ENCODE measurements around the gene FANCM. TPM values are rescaled to one million over a fixed set of nuclear protein-coding genes. Genes with fewer than 3 reads are reported as not detected.

FANCM gene
- total RNA-seq, 1 donor from 2014 or later = 9.9 TPM

DNA sequence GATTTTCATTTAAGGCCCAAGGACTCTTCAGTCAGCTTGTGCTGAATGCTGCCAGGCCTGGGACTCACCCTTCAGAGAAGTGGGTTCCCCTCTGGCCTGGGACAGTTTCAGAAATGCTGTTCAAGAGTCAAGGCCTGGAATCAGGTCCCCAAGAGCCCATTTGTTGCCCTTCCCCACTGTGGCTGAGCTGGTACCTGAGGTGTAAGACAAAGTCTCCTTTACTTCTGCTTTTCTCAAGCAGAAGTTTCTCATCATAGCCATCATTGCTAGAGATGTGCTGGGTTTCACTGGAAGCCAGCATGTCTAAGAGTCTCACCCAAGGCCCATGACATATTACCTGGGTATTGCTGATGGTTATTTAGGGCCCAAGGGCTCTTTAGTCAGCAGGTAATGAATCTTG lies 8.9 kb downstream of the FANCM start:
- TF ChIP-seq, protein P1, sequence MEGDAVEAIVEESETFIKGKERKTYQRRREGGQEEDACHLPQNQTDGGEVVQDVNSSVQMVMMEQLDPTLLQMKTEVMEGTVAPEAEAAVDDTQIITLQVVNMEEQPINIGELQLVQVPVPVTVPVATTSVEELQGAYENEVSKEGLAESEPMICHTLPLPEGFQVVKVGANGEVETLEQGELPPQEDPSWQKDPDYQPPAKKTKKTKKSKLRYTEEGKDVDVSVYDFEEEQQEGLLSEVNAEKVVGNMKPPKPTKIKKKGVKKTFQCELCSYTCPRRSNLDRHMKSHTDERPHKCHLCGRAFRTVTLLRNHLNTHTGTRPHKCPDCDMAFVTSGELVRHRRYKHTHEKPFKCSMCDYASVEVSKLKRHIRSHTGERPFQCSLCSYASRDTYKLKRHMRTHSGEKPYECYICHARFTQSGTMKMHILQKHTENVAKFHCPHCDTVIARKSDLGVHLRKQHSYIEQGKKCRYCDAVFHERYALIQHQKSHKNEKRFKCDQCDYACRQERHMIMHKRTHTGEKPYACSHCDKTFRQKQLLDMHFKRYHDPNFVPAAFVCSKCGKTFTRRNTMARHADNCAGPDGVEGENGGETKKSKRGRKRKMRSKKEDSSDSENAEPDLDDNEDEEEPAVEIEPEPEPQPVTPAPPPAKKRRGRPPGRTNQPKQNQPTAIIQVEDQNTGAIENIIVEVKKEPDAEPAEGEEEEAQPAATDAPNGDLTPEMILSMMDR (IDR thresholded peaks at IDR 0.05; ENCODE audit: unreplicated experiment) = no peak
- DNase-seq (ENCODE audit: low spot score) = no peak
- Mint-ChIP-seq H3K9me3 (ENCODE audit: unreplicated experiment) (no peaks in the 10 kb centered on the region), H3K4me1 (ENCODE audit: unreplicated experiment) (no peaks in the 10 kb centered on the region), H3K27me3 (ENCODE audit: unreplicated experiment) (peaks cover 3% of the 10 kb centered on the region), H3K4me3 (ENCODE audit: unreplicated experiment) (no peak overlapping the region), H3K36me3 (ENCODE audit: low read depth, unreplicated experiment) (peaks cover 14% of the 10 kb centered on the region), H3K27ac (ENCODE audit: unreplicated experiment) (no peak overlapping the region)

DNA sequence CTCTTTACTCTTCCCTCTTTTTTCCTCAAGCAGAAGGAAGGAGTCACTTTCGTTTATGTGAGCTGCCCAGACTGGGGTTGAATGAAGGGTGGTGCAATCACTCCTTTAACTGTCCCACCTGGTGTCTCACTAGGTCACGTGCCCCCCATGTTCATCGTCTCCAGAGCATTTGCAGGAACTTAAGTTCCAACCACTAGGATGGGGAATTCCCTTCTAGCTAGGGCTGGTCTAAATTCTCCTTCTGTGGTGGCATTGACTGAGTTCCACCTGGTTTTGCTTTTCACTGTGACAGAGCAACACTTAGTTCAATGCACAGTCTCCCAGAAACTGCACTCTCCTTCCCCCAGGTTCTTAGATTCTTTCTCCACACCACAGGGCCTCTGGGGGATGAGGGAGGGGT lies 9.5 kb downstream of the FANCM start:
- DNase-seq (ENCODE audit: low spot score) = no peak
- H3K9me3 Mint-ChIP-seq (ENCODE audit: unreplicated experiment) = no peaks in the 10 kb centered on the region
- TF ChIP-seq, protein P1 (IDR thresholded peaks at IDR 0.05; ENCODE audit: unreplicated experiment) = no peak
- H3K36me3 Mint-ChIP-seq (ENCODE audit: low read depth, unreplicated experiment) = peaks cover 14% of the 10 kb centered on the region
- peak overlapping the region; percentile 21 for H3K4me3 Mint-ChIP-seq (ENCODE audit: unreplicated experiment)
- H3K27ac Mint-ChIP-seq (ENCODE audit: unreplicated experiment) = no peak overlapping the region
- peaks cover 3% of the 10 kb centered on the region for H3K27me3 Mint-ChIP-seq (ENCODE audit: unreplicated experiment)
- no peaks in the 10 kb centered on the region for H3K4me1 Mint-ChIP-seq (ENCODE audit: unreplicated experiment)

- TF ChIP-seq, protein P1 (IDR thresholded peaks at IDR 0.05; ENCODE audit: unreplicated experiment) = no peak
- Mint-ChIP-seq H3K9me3 (ENCODE audit: unreplicated experiment) (no peaks in the 10 kb centered on the region), H3K27me3 (ENCODE audit: unreplicated experiment) (peaks cover 1% of the 10 kb centered on the region), H3K4me1 (ENCODE audit: unreplicated experiment) (no peaks in the 10 kb centered on the region), H3K4me3 (ENCODE audit: unreplicated experiment) (no peak overlapping the region), H3K36me3 (ENCODE audit: low read depth, unreplicated experiment) (peaks cover 9% of the 10 kb centered on the region), H3K27ac (ENCODE audit: unreplicated experiment) (no peak overlapping the region)
- DNase-seq (ENCODE audit: low spot score) = no peak
Observed at GRCh38 chr14:45149602-45150001, 13.9 kb downstream of the FANCM start.

DNA sequence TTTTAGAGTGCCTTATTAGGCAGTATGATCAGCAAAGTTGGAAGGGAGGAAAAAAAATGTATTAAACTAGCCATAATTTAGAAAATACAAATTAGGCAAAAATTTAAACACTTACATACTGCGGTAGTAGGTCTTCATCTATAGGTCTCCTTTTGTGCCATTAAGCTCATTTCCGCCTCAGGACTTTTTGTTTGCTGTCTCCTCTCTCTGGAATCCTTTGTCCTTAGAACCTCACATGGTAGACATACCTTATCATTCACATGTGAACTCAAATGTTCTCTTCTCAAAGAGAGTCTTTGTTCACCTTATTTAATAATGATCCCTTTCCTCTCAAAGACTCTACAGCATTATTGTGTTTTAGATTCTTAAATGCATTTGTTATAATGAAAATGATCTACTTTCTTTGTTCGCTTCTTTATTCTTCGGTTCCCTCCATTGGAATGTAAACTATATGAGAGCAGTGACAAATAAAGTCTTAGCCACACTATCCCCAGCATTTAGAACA lies 14.7 kb downstream of the FANCM start:
- Mint-ChIP-seq H3K27ac (ENCODE audit: unreplicated experiment) (no peak overlapping the region), H3K27me3 (ENCODE audit: unreplicated experiment) (peaks cover 1% of the 10 kb centered on the region), H3K4me3 (ENCODE audit: unreplicated experiment) (no peak overlapping the region), H3K9me3 (ENCODE audit: unreplicated experiment) (no peaks in the 10 kb centered on the region), H3K4me1 (ENCODE audit: unreplicated experiment) (no peaks in the 10 kb centered on the region), H3K36me3 (ENCODE audit: low read depth, unreplicated experiment) (peaks cover 3% of the 10 kb centered on the region)
- no peak for DNase-seq (ENCODE audit: low spot score)
- TF ChIP-seq, protein P1 (IDR thresholded peaks at IDR 0.05; ENCODE audit: unreplicated experiment) = no peak

GRCh38 chr14:45156067-45156466 lies 20.3 kb downstream of the FANCM start:
- TF ChIP-seq, protein P1 (IDR thresholded peaks at IDR 0.05; ENCODE audit: unreplicated experiment) = no peak
- Mint-ChIP-seq H3K4me3 (ENCODE audit: unreplicated experiment) (no peak overlapping the region), H3K27ac (ENCODE audit: unreplicated experiment) (no peak overlapping the region), H3K36me3 (ENCODE audit: low read depth, unreplicated experiment) (no peaks in the 10 kb centered on the region), H3K4me1 (ENCODE audit: unreplicated experiment) (no peaks in the 10 kb centered on the region), H3K27me3 (ENCODE audit: unreplicated experiment) (peaks cover 4% of the 10 kb centered on the region), H3K9me3 (ENCODE audit: unreplicated experiment) (no peaks in the 10 kb centered on the region)
- no peak for DNase-seq (ENCODE audit: low spot score)
